Activated CD8-positive, alpha-beta memory T cell treated with anti-CD3 and anti-CD28 coated beads, Interleukin-2, amount 10 ng/mL, durations not matched to agents 7 days and 5 days (primary cell): ENCODE measurements around the gene ELOVL6. TPM values are rescaled to one million over a fixed set of nuclear protein-coding genes. Genes with fewer than 3 reads are reported as not detected.
A peak's percentile ranks its signal among the peaks of the same experiment; 100 is the strongest.
"Not testable (repeated sequence)": the region's sequence is repeated elsewhere in the genome, so short reads cannot be mapped to it uniquely, and the experiment has no call there.

Source experiments
- ATAC-seq: fragments of 150-1000 bp; cut with Tn5 transposase; one replicate; pipeline ENCODE4 v1.10.0; 2021; ENCODE audit warnings: moderate library complexity
- CTCF ChIA-PET: fragments of 350-600 bp; sonication (Branson Sonifier 250); formaldehyde crosslinking; loops from one replicate; lab custom pipeline; 2021; ENCODE audit warnings: antibody characterized with exemption; lab: Charles Lee
- DNase-seq: peaks from one replicate; pipeline ENCODE4 v3.0.0-alpha.2; 2020
- H3K27ac Mint-ChIP-seq: one replicate; pipeline ENCODE4 v1.8.0; 2021; ENCODE audit warnings: mild to moderate bottlenecking, mixed read lengths
- H3K27me3 Mint-ChIP-seq: one replicate; pipeline ENCODE4 v1.8.0; 2021; ENCODE audit warnings: mixed read lengths
- H3K36me3 Mint-ChIP-seq: one replicate; pipeline ENCODE4 v1.8.0; 2021; ENCODE audit warnings: mild to moderate bottlenecking, mixed read lengths
- H3K4me1 Mint-ChIP-seq: one replicate; pipeline ENCODE4 v1.8.0; 2021; ENCODE audit warnings: mixed read lengths
- H3K4me3 Mint-ChIP-seq: one replicate; pipeline ENCODE4 v1.8.0; 2021; ENCODE audit warnings: mild to moderate bottlenecking, moderate library complexity, mixed read lengths
- H3K9me3 Mint-ChIP-seq: one replicate; pipeline ENCODE4 v1.8.0; 2022; ENCODE audit warnings: low read depth, mixed read lengths
- total RNA-seq, 2 experiments: library from RNA; stranded (reverse); gene quantifications; one replicate each; pipeline ENCODE4 v1.2.3, GENCODE V29; 2021

Gene ELOVL6
- total RNA-seq, 2 experiments from 2014 or later = 20.8 to 27.5 TPM

- H3K27me3 Mint-ChIP-seq = peaks cover 10% of the 10 kb centered on the region
- no peaks in the 10 kb centered on the region for H3K4me1 Mint-ChIP-seq
- DNase-seq = no peak
- H3K4me3 Mint-ChIP-seq = no peak overlapping the region
- CTCF ChIA-PET = interaction anchor here (1.0 to 1.8 kb wide), 4 partner anchors 8 to 37 kb away, joined by 3 to 5 read pairs (median 4); no protein-coding TSS in a partner anchor
- no peak for ATAC-seq
- H3K9me3 Mint-ChIP-seq = no peaks in the 10 kb centered on the region
- no peak overlapping the region for H3K27ac Mint-ChIP-seq
- no peaks in the 10 kb centered on the region for H3K36me3 Mint-ChIP-seq
Observed at GRCh38 chr4:110042545-110043517, 155.6 kb downstream of the ELOVL6 start.

GRCh38 chr4:110041735-110042134 lies 156.7 kb downstream of the ELOVL6 start:
- peaks cover 19% of the 10 kb centered on the region for H3K27me3 Mint-ChIP-seq
- no peak for DNase-seq
- H3K4me1 Mint-ChIP-seq = no peaks in the 10 kb centered on the region
- CTCF ChIA-PET = interaction anchor here (1.0 kb wide), 1 partner anchor 19 kb away, joined by 3 read pairs; no protein-coding TSS in a partner anchor
- ATAC-seq = no peak
- H3K4me3 Mint-ChIP-seq = no peak overlapping the region
- H3K36me3 Mint-ChIP-seq = no peaks in the 10 kb centered on the region
- H3K9me3 Mint-ChIP-seq = no peaks in the 10 kb centered on the region
- H3K27ac Mint-ChIP-seq = no peak overlapping the region

- H3K4me1 Mint-ChIP-seq, H3K4me3 Mint-ChIP-seq, H3K9me3 Mint-ChIP-seq, H3K36me3 Mint-ChIP-seq, ATAC-seq, DNase-seq, H3K27ac Mint-ChIP-seq: not testable (repeated sequence)
- CTCF ChIA-PET = interaction anchor here (0.9 kb wide), 1 partner anchor 59 kb away, joined by 3 read pairs; no protein-coding TSS in a partner anchor
- H3K27me3 Mint-ChIP-seq = peaks cover 40% of the 10 kb centered on the region
Observed at GRCh38 chr4:110039164-110039563, 159.3 kb downstream of the ELOVL6 start.

- CTCF ChIA-PET = interaction anchor here (1.0 kb wide), 2 partner anchors 9 to 106 kb away, joined by 3 read pairs; no protein-coding TSS in a partner anchor
- Mint-ChIP-seq H3K4me1 (peaks cover 12% of the 10 kb centered on the region), H3K9me3 (peaks cover 5% of the 10 kb centered on the region), H3K36me3 (peaks cover 6% of the 10 kb centered on the region), H3K4me3 (no peak overlapping the region), H3K27ac (no peak overlapping the region), H3K27me3 (peaks cover 38% of the 10 kb centered on the region)
- DNase-seq = peak; percentile 67
- ATAC-seq = peak; percentile 47
Observed at GRCh38 chr4:110034026-110034393, 164.4 kb downstream of the ELOVL6 start.

GRCh38 chr4:110033355-110034025 lies 164.9 kb downstream of the ELOVL6 start:
- Mint-ChIP-seq H3K4me3 (no peak overlapping the region), H3K27me3 (peaks cover 38% of the 10 kb centered on the region), H3K4me1 (peaks cover 12% of the 10 kb centered on the region), H3K27ac (no peak overlapping the region), H3K9me3 (peaks cover 5% of the 10 kb centered on the region), H3K36me3 (peaks cover 6% of the 10 kb centered on the region)
- DNase-seq = no peak
- no peak for ATAC-seq
- CTCF ChIA-PET = no interaction called here

GRCh38 chr4:110032603-110033002 lies 165.8 kb downstream of the ELOVL6 start:
- peaks cover 5% of the 10 kb centered on the region for H3K9me3 Mint-ChIP-seq
- ATAC-seq (no peak), DNase-seq (no peak)
- no peak overlapping the region for H3K27ac Mint-ChIP-seq
- peaks cover 6% of the 10 kb centered on the region for H3K36me3 Mint-ChIP-seq
- CTCF ChIA-PET = no interaction called here
- H3K27me3 Mint-ChIP-seq = peaks cover 37% of the 10 kb centered on the region
- peaks cover 12% of the 10 kb centered on the region for H3K4me1 Mint-ChIP-seq
- H3K4me3 Mint-ChIP-seq = no peak overlapping the region

- Mint-ChIP-seq H3K9me3 (no peaks in the 10 kb centered on the region), H3K4me3 (no peak overlapping the region), H3K36me3 (no peaks in the 10 kb centered on the region), H3K4me1 (no peaks in the 10 kb centered on the region), H3K27me3 (peaks cover 18% of the 10 kb centered on the region), H3K27ac (no peak overlapping the region)
- ATAC-seq = no peak
- no peak for DNase-seq
- CTCF ChIA-PET = interaction anchor here (0.6 kb wide), 1 partner anchor 1527 kb away, joined by 3 read pairs; no protein-coding TSS in a partner anchor
Observed at GRCh38 chr4:110025718-110026117, 172.7 kb downstream of the ELOVL6 start.

GRCh38 chr4:110025056-110025455 lies 173.4 kb downstream of the ELOVL6 start:
- H3K27ac Mint-ChIP-seq = no peak overlapping the region
- CTCF ChIA-PET = no interaction called here

GRCh38 chr4:110022457-110022856 lies 176.0 kb downstream of the ELOVL6 start:
- Mint-ChIP-seq H3K36me3 (no peaks in the 10 kb centered on the region), H3K27me3 (peaks cover 20% of the 10 kb centered on the region), H3K9me3 (no peaks in the 10 kb centered on the region), H3K4me1 (no peaks in the 10 kb centered on the region), H3K27ac (no peak overlapping the region), H3K4me3 (no peak overlapping the region)
- no peak for DNase-seq
- CTCF ChIA-PET = interaction anchor here (0.7 to 1.2 kb wide), 4 partner anchors 9 to 345 kb away, joined by 3 read pairs; no protein-coding TSS in a partner anchor
- ATAC-seq = no peak

More at GRCh38 chr4:110025056-110025455, 173.4 kb downstream of the ELOVL6 start:
- Mint-ChIP-seq H3K9me3 (no peaks in the 10 kb centered on the region), H3K27me3 (peaks cover 20% of the 10 kb centered on the region), H3K36me3 (no peaks in the 10 kb centered on the region), H3K4me3 (no peak overlapping the region), H3K4me1 (no peaks in the 10 kb centered on the region)
- DNase-seq (no peak), ATAC-seq (no peak)

- peaks cover 12% of the 10 kb centered on the region for H3K27me3 Mint-ChIP-seq
- CTCF ChIA-PET = interaction anchor here (1.0 to 1.7 kb wide), 4 partner anchors 11 to 495 kb away, joined by 3 to 5 read pairs (median 4); no protein-coding TSS in a partner anchor
- H3K36me3 Mint-ChIP-seq = no peaks in the 10 kb centered on the region
- H3K27ac Mint-ChIP-seq = no peak overlapping the region
- no peak overlapping the region for H3K4me3 Mint-ChIP-seq
- no peak for DNase-seq
- H3K4me1 Mint-ChIP-seq = no peaks in the 10 kb centered on the region
- ATAC-seq = no peak
- no peaks in the 10 kb centered on the region for H3K9me3 Mint-ChIP-seq
Observed at GRCh38 chr4:110020646-110021443, 177.6 kb downstream of the ELOVL6 start.

GRCh38 chr4:110020139-110020538 lies 178.3 kb downstream of the ELOVL6 start:
- no peaks in the 10 kb centered on the region for H3K36me3 Mint-ChIP-seq
- CTCF ChIA-PET = interaction anchor here (1.7 kb wide), 1 partner anchor 29 kb away, joined by 4 read pairs; no protein-coding TSS in a partner anchor
- no peak overlapping the region for H3K27ac Mint-ChIP-seq

GRCh38 chr4:110019153-110019552 lies 179.3 kb downstream of the ELOVL6 start:
- no peak for DNase-seq
- no peak for ATAC-seq
- no peak overlapping the region for H3K27ac Mint-ChIP-seq
- no peaks in the 10 kb centered on the region for H3K4me1 Mint-ChIP-seq
- no peaks in the 10 kb centered on the region for H3K9me3 Mint-ChIP-seq
- H3K27me3 Mint-ChIP-seq = peaks cover 14% of the 10 kb centered on the region
- no peaks in the 10 kb centered on the region for H3K36me3 Mint-ChIP-seq
- H3K4me3 Mint-ChIP-seq = no peak overlapping the region
- CTCF ChIA-PET = interaction anchor here (1.7 kb wide), 1 partner anchor 30 kb away, joined by 4 read pairs; no protein-coding TSS in a partner anchor

More at GRCh38 chr4:110020139-110020538, 178.3 kb downstream of the ELOVL6 start:
- no peak for DNase-seq
- no peaks in the 10 kb centered on the region for H3K9me3 Mint-ChIP-seq
- no peak overlapping the region for H3K4me3 Mint-ChIP-seq
- no peaks in the 10 kb centered on the region for H3K4me1 Mint-ChIP-seq
- no peak for ATAC-seq
- peaks cover 12% of the 10 kb centered on the region for H3K27me3 Mint-ChIP-seq
